ENCODE measurements around the gene PSMG2.

GRCh38 chr18:12765586-12765985, 62.7 kb downstream of the PSMG2 start:
- TF ChIP-seq CTCF (IDR thresholded peaks at IDR 0.05; ENCODE audit: low read depth, low read length, poor library complexity, severe bottlenecking) (no peak), EZH2phosphoT487 (IDR thresholded peaks at IDR 0.05; ENCODE audit: borderline replicate concordance, low read length) (no peak)

Measured in DOHH2 (cell line).